ENCODE results near the gene PARP15.

DNA sequence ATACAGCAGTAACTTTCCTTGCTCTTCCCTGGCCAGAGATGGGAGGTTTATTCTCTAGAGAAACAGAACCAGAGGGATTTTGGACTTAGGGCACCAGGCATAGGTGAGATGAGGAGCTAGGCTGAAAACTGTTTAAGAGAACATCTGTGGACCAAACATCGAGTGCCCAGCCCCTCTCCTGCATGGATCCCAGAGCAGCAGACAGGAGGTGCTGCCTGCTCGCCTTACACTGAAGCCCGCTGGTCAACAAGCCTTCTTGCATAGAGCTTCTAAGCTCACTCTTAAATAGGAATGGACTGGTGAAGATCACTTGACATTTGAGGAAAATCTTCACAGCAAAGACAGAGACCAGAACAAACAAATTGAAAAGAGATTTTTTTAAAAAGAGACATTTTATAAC, 41.2 kb downstream of the PARP15 start:
- TF ChIP-seq FOXM1 (IDR thresholded peaks at IDR 0.05; ENCODE audit: borderline replicate concordance, low read depth) (no peak), CEBPB (IDR thresholded peaks at IDR 0.05) (no peak), EP300 (IDR thresholded peaks at IDR 0.05; ENCODE audit: borderline replicate concordance) (no peak), TCF12 (IDR thresholded peaks at IDR 0.05; ENCODE audit: low read depth) (no peak), TAF1 (IDR thresholded peaks at IDR 0.05; ENCODE audit: low read depth) (no peak), EGR1 (IDR thresholded peaks at IDR 0.05) (no peak), NFIC (IDR thresholded peaks at IDR 0.05) (no peak), ZBTB7A (IDR thresholded peaks at IDR 0.05; ENCODE audit: low read depth) (no peak), TEAD4 (IDR thresholded peaks at IDR 0.05) (no peak)
- TF ChIP-seq, protein P1, sequence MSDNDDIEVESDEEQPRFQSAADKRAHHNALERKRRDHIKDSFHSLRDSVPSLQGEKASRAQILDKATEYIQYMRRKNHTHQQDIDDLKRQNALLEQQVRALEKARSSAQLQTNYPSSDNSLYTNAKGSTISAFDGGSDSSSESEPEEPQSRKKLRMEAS (IDR thresholded peaks at IDR 0.05): no peak
- TF ChIP-seq, protein P2, sequence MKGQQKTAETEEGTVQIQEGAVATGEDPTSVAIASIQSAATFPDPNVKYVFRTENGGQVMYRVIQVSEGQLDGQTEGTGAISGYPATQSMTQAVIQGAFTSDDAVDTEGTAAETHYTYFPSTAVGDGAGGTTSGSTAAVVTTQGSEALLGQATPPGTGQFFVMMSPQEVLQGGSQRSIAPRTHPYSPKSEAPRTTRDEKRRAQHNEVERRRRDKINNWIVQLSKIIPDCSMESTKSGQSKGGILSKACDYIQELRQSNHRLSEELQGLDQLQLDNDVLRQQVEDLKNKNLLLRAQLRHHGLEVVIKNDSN (IDR thresholded peaks at IDR 0.05): no peak

Measured in Ishikawa (cell line).